ENCODE data around the gene PFKFB4. TPM values are rescaled to one million over a fixed set of nuclear protein-coding genes. Genes with fewer than 3 reads are reported as not detected.

Gene PFKFB4
- 9.9 to 11.9 TPM (median 10.3 TPM) in 5 replicates for total RNA-seq (2022; extraction: Qiagen RNA extraction)

GRCh38 chr3:48556796-48557626, at the start of gene PFKFB4:
Gene PFKFB4, minus strand, starts transcription at chr3:48556803. Its CDS starts 26 bp downstream, at chr3:48556777.

GRCh38 chr3:48595075-48595525, 38.5 kb upstream of the PFKFB4 start, which contains the start of gene COL7A1:
Gene COL7A1, minus strand, starts transcription at chr3:48595329. Its CDS starts 170 bp downstream, at chr3:48595159.

GRCh38 chr3:48563382-48563918, 6.8 kb upstream of the PFKFB4 start, which contains the start of gene UCN2:
Gene UCN2, minus strand, starts transcription at chr3:48563781. Its CDS starts 657 bp downstream, at chr3:48563124.

GRCh38 chr3:48504051-48504946, 52.3 kb downstream of the PFKFB4 start, which contains the start of gene SHISA5:
Gene SHISA5, minus strand, starts transcription at chr3:48504174. Its CDS starts 80 bp downstream, at chr3:48504094.

Other genes starting within 250 kb of the PFKFB4 start
- gene SPINK8, start 223.1 kb downstream of the PFKFB4 start, total RNA-seq (2022; extraction: Qiagen RNA extraction), result not detected in 5 replicates
- gene FBXW12, start 184.6 kb downstream of the PFKFB4 start, total RNA-seq (2022; extraction: Qiagen RNA extraction), result not detected in 5 replicates
- 12.2 to 18.1 TPM (median 14.4 TPM) in 5 replicates for gene PLXNB1, start 126.7 kb downstream of the PFKFB4 start, total RNA-seq (2022; extraction: Qiagen RNA extraction)
- gene CCDC51, start 116.7 kb downstream of the PFKFB4 start, total RNA-seq (2022; extraction: Qiagen RNA extraction), result 26.3 to 28.2 TPM (median 27.5 TPM) in 5 replicates
- 257 to 329 TPM (median 291 TPM) in 5 replicates for gene TMA7, start 116.5 kb downstream of the PFKFB4 start, total RNA-seq (2022; extraction: Qiagen RNA extraction)
- gene ATRIP, start 110.1 kb downstream of the PFKFB4 start, total RNA-seq (2022; extraction: Qiagen RNA extraction), result 8.4 to 10.0 TPM (median 9.0 TPM) in 5 replicates
- gene SHISA5, start 52.6 kb downstream of the PFKFB4 start, total RNA-seq (2022; extraction: Qiagen RNA extraction), result 98.8 to 129 TPM (median 125 TPM) in 5 replicates
- 5.9 to 8.7 TPM (median 8.2 TPM) in 5 replicates for gene UCN2, start 7.0 kb upstream of the PFKFB4 start, total RNA-seq (2022; extraction: Qiagen RNA extraction)
- 101 to 162 TPM (median 145 TPM) in 5 replicates for gene COL7A1, start 38.5 kb upstream of the PFKFB4 start, total RNA-seq (2022; extraction: Qiagen RNA extraction)
- gene UQCRC1, start 52.8 kb upstream of the PFKFB4 start, total RNA-seq (2022; extraction: Qiagen RNA extraction), result 172 to 207 TPM (median 176 TPM) in 5 replicates
- gene TMEM89, start 65.0 kb upstream of the PFKFB4 start, total RNA-seq (2022; extraction: Qiagen RNA extraction), result 0.10 to 0.21 TPM (median 0.15 TPM) in 3 of 5 replicates, not detected in the others
- gene SLC26A6, start 78.7 kb upstream of the PFKFB4 start, total RNA-seq (2022; extraction: Qiagen RNA extraction), result 12.3 to 18.7 TPM (median 14.3 TPM) in 5 replicates
- gene CELSR3, start 106.1 kb upstream of the PFKFB4 start, total RNA-seq (2022; extraction: Qiagen RNA extraction), result 3.1 to 4.6 TPM (median 3.9 TPM) in 5 replicates
- 8.7 to 13.5 TPM (median 11.4 TPM) in 5 replicates for gene NCKIPSD, start 129.1 kb upstream of the PFKFB4 start, total RNA-seq (2022; extraction: Qiagen RNA extraction)
- 52.7 to 55.5 TPM (median 54.6 TPM) in 5 replicates for gene IP6K2, start 160.4 kb upstream of the PFKFB4 start, total RNA-seq (2022; extraction: Qiagen RNA extraction)

Measured in A549 treated with AZD2906 at 1 μM for 4 hours (cell line).